Motor neuron (in vitro differentiated cells): ENCODE data around the gene IL11. TPM values are rescaled to one million over a fixed set of nuclear protein-coding genes. Genes with fewer than 3 reads are reported as not detected.
"Not testable (repeated sequence)": the region's sequence is repeated elsewhere in the genome, so short reads cannot be mapped to it uniquely, and the experiment has no call there.

Experiments used
- ATAC-seq, 8 experiments: fragments of 200-7000 bp; cut with Tn5 transposase; replicated peaks in 6 of 8; 2 replicates each; pipeline ENCODE4 v1.8.0; 2021; ENCODE audit warnings: mild to moderate bottlenecking in 8 of 8, moderate library complexity in 8 of 8
- H3K27ac ChIP-seq, 2 donors: fragments of 250-450 bp; sonication (Bioruptor Pico); 2 replicates each; pipeline ENCODE4 v1.9.0; 2021; ENCODE audit warnings: antibody characterized with exemption in 2 of 2, mild to moderate bottlenecking in 2 of 2, moderate library complexity in 1 of 2
- H3K4me1 ChIP-seq, 2 donors: fragments of 250-450 bp; sonication (Bioruptor Pico); replicated peaks in 1 of 2; 2 replicates each; pipeline ENCODE4 v1.6.1; 2021; ENCODE audit warnings: antibody characterized with exemption in 2 of 2, mild to moderate bottlenecking in 2 of 2, moderate library complexity in 1 of 2
- H3K4me3 ChIP-seq, 5 donors: fragments of 250-450 bp; sonication (Bioruptor Pico); 2 replicates each; pipeline ENCODE4 v1.9.0; 2021; ENCODE audit warnings: antibody characterized with exemption in 5 of 5, mild to moderate bottlenecking in 5 of 5, moderate library complexity in 4 of 5
- WGBS, 10 experiments: fragments of 450-650 bp; shearing (Covaris generic); methylation state at CpG; one replicate each; pipeline ENCODE4 v1.0.0; 2022; 5-methylcytosine and 5-hydroxymethylcytosine counted together
- in situ Hi-C, 9 experiments: fragments of 400-800 bp; cut with MboI; loops; one replicate each; pipeline ENCODE4 v1.15.0; 2021; ENCODE audit warnings: low sequenced_read_pairs in 9 of 9, low pct_unique_long_range_greater_than_20kb in 2 of 9; ENCODE audit not compliant: unreplicated experiment in 9 of 9
- total RNA-seq, 8 experiments: library from RNA; unstranded; fragments of 300-600 nt; gene quantifications; 2 replicates each; pipeline versions ENCODE4 v1.2.3 to v1.2.4, GENCODE V29; 2022

The IL11 gene
- 1 to 10 TPM in 2 of 8 experiments, under 1 TPM in 6; 0.10 to 2.4 (median 0.43) TPM for total RNA-seq

DNA sequence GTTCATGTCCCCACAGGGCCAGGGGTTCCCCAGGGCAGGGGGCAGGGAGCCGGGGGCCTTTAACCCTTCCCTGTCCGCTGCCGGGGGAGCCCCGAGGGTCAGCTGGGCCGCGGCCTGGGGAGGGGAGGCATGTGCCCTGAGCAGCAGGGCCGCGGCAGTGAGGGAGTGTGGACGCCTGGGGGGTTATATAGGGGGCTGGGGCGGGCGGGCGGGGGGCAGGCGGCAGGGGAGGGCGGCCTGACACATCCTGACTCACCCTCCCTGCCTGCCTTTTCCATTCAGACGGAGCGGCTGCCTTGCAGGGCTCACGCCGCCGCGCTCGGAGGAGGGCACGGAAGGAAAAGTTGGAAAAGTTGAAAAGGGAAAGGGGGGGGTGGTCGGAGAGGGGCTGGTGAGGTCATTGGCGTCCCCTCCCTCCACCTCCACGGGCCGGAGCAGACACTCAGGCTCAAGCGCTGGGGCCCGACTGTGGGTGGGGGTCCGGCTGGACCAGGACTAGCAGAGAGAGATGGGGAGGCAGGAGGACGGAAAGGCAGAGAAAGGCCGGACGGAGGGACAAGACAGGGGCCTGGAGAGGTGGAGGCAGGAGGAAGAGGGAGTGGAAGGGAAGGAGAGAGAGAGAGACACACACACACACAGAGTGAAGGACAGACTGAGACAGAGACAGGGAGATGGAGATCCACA, at the start of gene IL11:
TSS of gene IL11 (minus strand) at position 159 of the 684 bp plus-strand sequence. CDS start at position 6, 153 bp downstream.
- ATAC-seq: peak in 5 of 8 experiments; percentile 2 to 51 (median 48)
- H3K4me3 ChIP-seq: peak within 1 kb of the TSS; percentile 14 to 33 (median 28)

DNA sequence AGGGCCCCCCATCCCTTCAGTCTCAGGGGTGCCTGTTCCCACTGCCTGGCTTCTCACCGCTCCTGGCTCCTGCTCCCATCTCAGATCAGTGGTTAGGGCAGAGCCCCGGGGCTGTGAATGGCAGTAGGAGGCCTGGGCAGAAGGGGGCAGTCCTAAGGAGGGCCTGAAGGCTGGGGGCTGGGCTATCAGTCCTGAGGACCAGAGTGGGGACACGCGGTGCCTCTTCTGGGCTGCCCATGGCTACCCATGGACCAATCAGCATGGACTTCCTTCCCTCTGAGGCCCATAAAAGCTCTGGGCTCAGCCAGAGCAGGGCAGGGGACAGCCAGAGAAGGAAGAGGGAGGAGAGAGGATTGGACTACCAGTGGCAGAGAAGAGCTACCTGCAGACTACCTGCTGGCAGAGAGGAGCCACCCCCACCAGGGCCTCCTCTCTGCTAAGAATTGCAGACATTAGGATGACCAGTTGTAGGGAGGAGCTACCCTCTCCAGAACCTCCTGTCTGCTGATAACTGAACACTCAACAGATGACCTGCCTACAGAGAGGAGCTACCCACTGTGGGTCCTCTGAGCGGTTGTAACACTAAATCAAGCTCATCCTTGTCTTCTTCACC, 49.5 kb upstream of the IL11 start:
- H3K4me3 ChIP-seq: no peak overlapping the region
- H3K27ac ChIP-seq: no peak overlapping the region
- 8 to 80% (median 60%) methylated on average over 1 to 2 of the region's 5 CpGs; no CpG with 5 or more reads in 5 of the 10 experiments for WGBS, 10 experiments
- in situ Hi-C loops: loop anchor here in 5 of 9 experiments (25.0 kb wide), 1 partner anchor 282 kb away; the partner anchor contains the start of gene TNNT1 (in 5 of the 5)
- H3K4me1 ChIP-seq: no peaks in the 10 kb centered on the region
- ATAC-seq: peak in 6 of 8 experiments; percentile 10 to 63 (median 24)

More for the DNA sequence above, at the start of gene IL11:
- H3K4me1 ChIP-seq: peaks cover 17 to 46% of the 10 kb centered on the region in 2 donors
- in situ Hi-C loops: no loop called here
- WGBS, 10 experiments: no CpG with 5 or more reads among the region's 32 CpGs
- H3K27ac ChIP-seq: no peak within 1 kb of the TSS

DNA sequence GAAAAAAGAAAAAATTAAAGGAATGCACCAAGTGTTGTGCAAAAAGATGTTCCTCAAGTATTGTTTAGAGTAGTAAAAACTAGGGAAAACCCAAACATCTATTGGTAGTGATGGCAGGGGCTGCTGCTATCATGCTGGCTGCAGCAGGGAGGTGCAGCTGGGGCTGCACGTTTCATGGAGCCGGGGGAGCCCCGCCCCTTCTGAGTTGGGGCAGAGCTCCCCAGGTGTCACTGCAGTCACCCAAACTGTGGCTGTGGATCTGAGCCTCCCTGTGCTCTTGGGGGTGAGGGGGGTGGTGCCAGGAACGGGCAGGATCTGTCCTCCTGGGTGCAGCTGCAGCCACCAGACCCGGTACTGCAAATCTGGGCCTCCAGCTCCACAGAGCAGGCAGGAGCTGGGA, 48.8 kb upstream of the IL11 start:
- in situ Hi-C loops: loop anchor here in 5 of 9 experiments (25.0 kb wide), 1 partner anchor 282 kb away; the partner anchor contains the start of gene TNNT1 (in 5 of the 5)
- WGBS, 10 experiments: 11 to 81% (median 38%) methylated on average over 1 to 4 of the region's 5 CpGs; no CpG with 5 or more reads in 3 of the 10 experiments
- Histone ChIP-seq H3K27ac (no peak overlapping the region), H3K4me3 (no peak overlapping the region), H3K4me1 (no peaks in the 10 kb centered on the region)
- ATAC-seq: no peak

DNA sequence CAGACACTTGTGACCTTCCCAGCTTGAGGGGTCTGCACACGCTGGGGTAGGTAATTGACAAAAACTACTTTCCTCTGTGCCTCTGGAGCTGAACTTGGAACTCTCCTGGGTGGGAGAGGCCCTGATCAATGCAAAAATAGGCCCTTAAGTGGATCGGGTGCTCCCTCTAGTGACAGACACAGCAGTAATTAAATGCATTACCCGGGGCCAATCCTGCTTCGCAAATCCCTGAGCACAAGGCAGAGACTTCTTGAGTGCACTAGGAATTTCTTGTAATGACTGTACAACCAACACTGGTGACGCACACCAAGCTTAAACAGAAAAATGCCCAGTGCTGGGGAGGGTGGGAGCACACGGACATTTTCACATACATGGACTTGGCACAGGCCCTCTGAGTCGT, 47.9 kb upstream of the IL11 start:
- in situ Hi-C loops: loop anchor here in 5 of 9 experiments (25.0 kb wide), 1 partner anchor 281 kb away; the partner anchor contains the start of gene TNNT1 (in 5 of the 5)
- no peaks in the 10 kb centered on the region for H3K4me1 ChIP-seq
- peak; percentile 88 to 99 (median 95) for ATAC-seq
- no peak overlapping the region for H3K27ac ChIP-seq
- WGBS, 10 experiments: 0 to 80% (median 12%) methylated on average over 1 to 5 of the region's 7 CpGs; no CpG with 5 or more reads in 2 of the 10 experiments
- no peak overlapping the region for H3K4me3 ChIP-seq

DNA sequence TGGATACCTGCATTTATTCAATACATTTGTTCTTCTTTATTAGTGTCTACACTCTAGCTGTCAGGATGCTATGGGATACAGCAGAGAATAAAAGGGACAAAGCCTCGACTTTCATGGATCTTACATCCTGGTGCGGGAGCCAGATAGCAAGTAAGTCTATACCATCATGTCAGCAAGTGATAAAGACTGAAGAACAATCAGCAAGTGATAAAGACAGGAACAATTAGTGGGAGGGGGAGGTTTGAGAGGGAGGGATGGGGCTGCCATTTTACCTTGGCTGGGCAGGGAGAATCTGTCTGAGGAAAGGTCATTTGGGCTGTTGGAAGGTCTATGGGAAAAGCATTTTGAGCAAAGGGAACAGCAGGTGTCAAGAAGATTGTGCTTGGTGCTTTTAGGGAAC, 39.9 kb upstream of the IL11 start:
- H3K4me3 ChIP-seq: no peak overlapping the region
- peaks cover 17% of the 10 kb centered on the region in 2 donors for H3K4me1 ChIP-seq
- in situ Hi-C loops: loop anchor here in 5 of 9 experiments (25.0 kb wide), 1 partner anchor 273 kb away; the partner anchor contains the start of gene TNNT1 (in 5 of the 5)
- no peak for ATAC-seq
- no peak overlapping the region for H3K27ac ChIP-seq
- WGBS, 10 experiments: 67 to 100% (median 82%) methylated on average over 2 of the region's 2 CpGs; no CpG with 5 or more reads in 4 of the 10 experiments

DNA sequence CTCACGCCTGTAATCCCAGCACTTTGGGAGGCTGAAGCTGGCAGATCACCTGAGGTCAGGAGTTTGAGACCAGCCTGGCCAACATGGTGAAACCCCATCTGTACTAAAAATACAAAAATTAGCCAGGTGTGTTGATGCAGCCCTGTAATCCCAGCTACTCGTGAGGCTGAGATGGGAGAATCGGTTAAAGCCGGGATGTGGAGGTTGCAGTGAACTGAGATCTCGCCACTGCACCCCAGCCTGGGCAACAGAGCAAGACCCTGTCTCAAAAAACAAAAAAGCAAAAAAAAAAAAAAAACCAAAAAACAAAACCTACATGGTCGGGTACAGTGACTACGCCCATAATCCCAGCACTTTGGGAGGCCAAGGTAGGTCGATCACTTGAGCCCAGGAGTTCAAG, 38.9 kb upstream of the IL11 start:
- WGBS, 10 experiments: 83 to 100% (median 95%) methylated on average over 1 to 7 of the region's 8 CpGs
- in situ Hi-C loops: loop anchor here in 5 of 9 experiments (25.0 kb wide), 1 partner anchor 272 kb away; the partner anchor contains the start of gene TNNT1 (in 5 of the 5)
- Histone ChIP-seq H3K27ac (peak overlapping the region in 1 of 2 donors; percentile 96), H3K4me1 (peaks cover 17% of the 10 kb centered on the region in 2 donors)
- not testable (repeated sequence) for H3K4me3 ChIP-seq, ATAC-seq

DNA sequence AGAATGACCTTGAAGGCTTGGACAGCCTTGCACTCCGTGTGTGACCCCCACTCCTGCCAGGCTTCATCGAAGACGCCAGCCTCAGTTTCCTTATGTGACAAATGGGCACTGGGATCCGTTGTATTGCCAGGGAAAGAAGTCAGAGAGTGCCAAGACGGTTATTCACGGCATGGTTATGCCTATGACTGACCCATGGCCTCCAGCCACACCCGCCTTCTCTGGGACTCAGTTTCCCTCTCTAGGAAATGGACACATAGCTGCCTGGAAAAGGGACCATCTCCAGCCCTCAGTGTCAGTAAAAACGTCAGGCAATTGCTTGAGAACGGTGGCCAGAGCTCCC, 38.2 kb upstream of the IL11 start:
- WGBS, 10 experiments: 0 to 100% (median 66%) methylated on average over 1 to 5 of the region's 9 CpGs; no CpG with 5 or more reads in 2 of the 10 experiments
- Histone ChIP-seq H3K4me3 (peak overlapping the region; percentile 15 to 23 (median 18)), H3K27ac (peak overlapping the region; percentile 96), H3K4me1 (peaks cover 17% of the 10 kb centered on the region in 2 donors)
- in situ Hi-C loops: loop anchor here in 5 of 9 experiments (25.0 kb wide), 1 partner anchor 271 kb away; the partner anchor contains the start of gene TNNT1 (in 5 of the 5)
- ATAC-seq: no peak

DNA sequence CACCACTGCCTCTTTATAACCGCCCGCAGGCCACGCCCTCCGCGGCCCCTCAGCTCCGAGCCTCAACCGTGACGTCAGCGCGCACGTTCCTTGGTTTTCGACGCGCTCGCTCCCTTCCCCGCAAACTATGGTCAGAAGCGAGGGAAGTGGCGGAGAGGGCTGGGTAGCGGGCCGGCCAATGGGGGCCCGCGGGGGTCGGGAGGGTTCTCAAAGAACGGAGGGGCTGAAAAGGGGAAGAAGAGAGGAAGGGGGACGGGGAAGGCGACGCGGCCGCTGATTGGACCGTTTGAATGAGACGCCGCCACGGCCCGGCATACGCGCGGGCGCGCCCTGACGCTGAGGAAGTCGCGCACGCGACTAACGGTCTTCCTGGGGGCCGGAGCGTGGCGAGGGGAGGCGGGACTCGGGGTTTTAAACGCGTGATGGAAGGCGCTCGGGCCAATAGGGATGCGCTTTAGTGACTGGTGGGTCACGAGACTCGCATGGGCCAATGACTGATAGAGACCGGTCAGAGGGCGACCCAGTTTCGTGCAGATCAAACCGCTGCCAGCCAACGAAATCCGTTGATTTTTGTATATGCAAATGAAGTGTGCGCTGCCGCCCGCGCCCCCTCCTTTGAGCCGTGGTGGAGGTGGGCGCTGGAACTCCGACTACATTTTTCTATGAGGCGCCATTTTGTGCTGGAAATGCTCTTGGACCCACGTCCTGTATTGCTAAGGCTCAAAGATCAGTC, 37.7 kb upstream of the IL11 start:
- in situ Hi-C loops: loop anchor here in 5 of 9 experiments (25.0 kb wide), 1 partner anchor 271 kb away; the partner anchor contains the start of gene TNNT1 (in 5 of the 5)
- WGBS, 10 experiments: 0 to 7% (median 0%) methylated on average over 1 to 10 of the region's 72 CpGs; no CpG with 5 or more reads in 2 of the 10 experiments
- peaks cover 17% of the 10 kb centered on the region in 2 donors for H3K4me1 ChIP-seq
- peak; percentile 87 to 93 (median 92) for ATAC-seq
- H3K27ac ChIP-seq: peak overlapping the region; percentile 97 to 99
- H3K4me3 ChIP-seq: peak overlapping the region; percentile 72 to 91 (median 75)

DNA sequence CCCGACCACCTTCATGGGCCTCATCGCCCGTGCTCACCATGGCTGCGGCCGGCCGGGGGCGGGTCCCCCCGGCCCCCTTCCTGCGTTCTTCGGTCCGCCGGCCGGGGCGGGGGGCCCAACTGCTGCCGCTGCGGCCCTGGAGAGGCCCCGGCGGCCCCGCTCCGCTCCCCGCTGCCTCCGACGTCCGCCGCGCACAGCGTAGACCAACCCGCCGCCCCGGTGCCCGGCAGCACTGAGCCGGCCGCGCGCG, 37.2 kb upstream of the IL11 start, which contains the start of gene UBE2S:
TSS of gene UBE2S (minus strand) at position 239 of the 250 bp plus-strand sequence. CDS start at position 40, 199 bp downstream.
- not testable (repeated sequence) for ATAC-seq
- WGBS, 10 experiments: no CpG with 5 or more reads among the region's 36 CpGs
- peaks cover 17% of the 10 kb centered on the region in 2 donors for H3K4me1 ChIP-seq
- peak within 1 kb of the TSS; percentile 72 to 91 (median 75) for H3K4me3 ChIP-seq
- in situ Hi-C loops: loop anchor here in 5 of 9 experiments (25.0 kb wide), 1 partner anchor 270 kb away; the partner anchor contains the start of gene TNNT1 (in 5 of the 5)
- H3K27ac ChIP-seq: peak within 1 kb of the TSS; percentile 97 to 99

DNA sequence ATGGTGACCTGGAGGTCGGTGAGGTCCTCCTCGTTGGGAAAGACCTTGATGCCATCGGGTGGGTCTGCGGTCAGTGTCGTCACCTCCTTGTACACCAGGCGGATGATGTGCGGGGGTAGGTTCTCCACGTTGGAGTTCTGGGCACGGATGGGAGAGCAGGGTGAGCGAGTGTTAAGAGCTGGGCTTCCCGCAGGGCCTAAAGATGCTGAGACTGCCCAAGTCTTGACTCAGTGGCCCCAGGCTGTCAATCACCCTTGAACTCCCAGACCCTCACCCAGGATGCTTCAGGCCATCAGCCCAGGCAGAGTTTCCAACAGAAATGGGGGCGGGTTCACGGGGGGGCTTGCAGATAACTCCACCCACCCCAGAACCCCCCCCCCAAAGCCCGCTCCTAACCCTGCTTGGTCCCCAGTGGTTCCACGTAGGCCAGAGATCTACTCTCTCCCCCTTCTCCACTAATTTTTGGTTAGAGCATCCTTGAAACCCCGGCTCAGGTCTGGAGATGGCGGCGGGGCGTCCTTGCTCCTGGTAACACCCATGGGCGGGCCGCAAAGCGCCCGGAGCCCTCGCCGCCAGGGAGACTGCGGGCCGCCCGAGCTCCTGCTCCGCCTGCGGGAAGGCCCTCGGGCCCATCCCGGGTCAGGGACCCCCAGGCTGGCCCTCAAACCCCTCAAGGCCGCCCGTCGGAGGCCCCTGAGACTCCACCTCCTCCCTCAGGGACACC, 36.7 kb upstream of the IL11 start:
- WGBS, 10 experiments: no CpG with 5 or more reads among the region's 35 CpGs
- H3K4me3 ChIP-seq: peak overlapping the region; percentile 72 to 91 (median 75)
- peaks cover 17% of the 10 kb centered on the region in 2 donors for H3K4me1 ChIP-seq
- peak overlapping the region; percentile 97 to 99 for H3K27ac ChIP-seq
- peak in 3 of 8 experiments; percentile 3 to 24 (median 23) for ATAC-seq
- in situ Hi-C loops: loop anchor here in 5 of 9 experiments (25.0 kb wide), 1 partner anchor 270 kb away; the partner anchor contains the start of gene TNNT1 (in 5 of the 5)

DNA sequence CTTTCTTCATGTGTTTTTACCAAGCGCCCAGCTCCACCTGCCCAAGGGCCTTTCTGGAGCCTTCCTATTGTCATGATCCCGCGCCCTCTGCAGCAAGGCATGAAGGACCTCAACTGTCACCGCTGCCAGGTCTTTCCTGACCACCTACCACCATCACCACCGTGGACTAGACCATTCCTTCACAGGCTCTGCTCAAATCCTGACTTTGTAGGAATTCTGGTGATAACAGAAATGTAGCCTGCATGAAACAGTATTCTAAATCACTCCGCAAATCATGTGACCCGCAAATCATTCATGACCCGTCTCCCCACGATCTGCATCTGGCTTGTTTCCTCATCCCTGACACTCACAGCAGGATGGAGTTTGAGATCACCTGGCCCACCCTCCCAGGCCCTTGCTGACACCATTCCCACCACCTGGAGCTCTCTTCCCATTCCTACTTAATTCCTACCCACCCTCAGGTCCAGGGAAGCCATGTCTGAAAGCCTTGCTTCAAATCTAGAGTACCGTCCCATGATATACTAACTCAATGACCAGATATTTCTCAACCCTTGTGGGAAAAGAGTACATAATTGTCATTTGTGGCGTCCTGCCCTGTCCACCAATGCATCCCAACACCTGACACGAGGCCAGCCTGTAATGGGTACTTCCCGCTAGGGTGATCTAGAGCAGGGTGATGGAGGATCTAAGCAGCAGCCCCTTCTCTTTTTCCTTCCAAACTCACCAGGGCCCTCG, 36.0 kb upstream of the IL11 start:
- Histone ChIP-seq H3K27ac (peak overlapping the region in 1 of 2 donors; percentile 97), H3K4me3 (peak overlapping the region; percentile 72 to 91 (median 75)), H3K4me1 (peaks cover 17% of the 10 kb centered on the region in 2 donors)
- in situ Hi-C loops: loop anchor here in 5 of 9 experiments (25.0 kb wide), 1 partner anchor 269 kb away; the partner anchor contains the start of gene TNNT1 (in 5 of the 5)
- ATAC-seq: no peak
- WGBS, 10 experiments: 40 to 81% (median 68%) methylated on average over 1 to 6 of the region's 14 CpGs; no CpG with 5 or more reads in 4 of the 10 experiments
